GM13976 (cell line): ENCODE measurements around the gene COLEC12.
A peak's percentile ranks its signal among the peaks of the same experiment; 100 is the strongest.

Source experiments
- DNase-seq: peaks from one replicate; pipeline ENCODE4 v3.0.0; 2012; ENCODE audit warnings: low spot score
- CTCF ChIP-seq: IDR thresholded peaks from 2 replicates; pipeline ENCODE4 v1.5.1; 2012; ENCODE audit warnings: borderline replicate concordance, mild to moderate bottlenecking; ENCODE audit not compliant: insufficient read depth; ENCODE audit errors: extremely low read depth, missing control alignments, control extremely low read depth
- in situ Hi-C: fragments of 300-500 bp; cut with MboI; formaldehyde crosslinking; loops from one replicate; pipeline ENCODE4 v1.12.0; 2022; ENCODE audit warnings: low sequenced_read_pairs, mixed read lengths, inconsistent platforms; ENCODE audit not compliant: unreplicated experiment

The COLEC12 gene

GRCh38 chr18:477565-477964, 22.9 kb downstream of the COLEC12 start:
- peak; percentile 47 for DNase-seq
- in situ Hi-C loops = no loop called here
- TF ChIP-seq CTCF = peak; percentile 30

- in situ Hi-C loops = no loop called here
- no peak for TF ChIP-seq CTCF
- no peak for DNase-seq
Measured at GRCh38 chr18:476251-476664, 24.2 kb downstream of the COLEC12 start.

GRCh38 chr18:475202-476031, 25.1 kb downstream of the COLEC12 start:
- no peak for TF ChIP-seq CTCF
- DNase-seq = no peak
- in situ Hi-C loops = no loop called here

- DNase-seq = no peak
- in situ Hi-C loops = no loop called here
- TF ChIP-seq CTCF = no peak
Measured at GRCh38 chr18:474416-474815, 26.1 kb downstream of the COLEC12 start.

- in situ Hi-C loops = no loop called here
- TF ChIP-seq CTCF = no peak
- DNase-seq = no peak
Measured at GRCh38 chr18:473802-474201, 26.7 kb downstream of the COLEC12 start.

GRCh38 chr18:471716-472115, 28.8 kb downstream of the COLEC12 start:
- in situ Hi-C loops = no loop called here
- TF ChIP-seq CTCF = no peak
- DNase-seq = no peak
